Kidney (tissue), 14 donors: ENCODE measurements around the gene PHC1. TPM values are rescaled to one million over a fixed set of nuclear protein-coding genes. Genes with fewer than 3 reads are reported as not detected.

Experiments
- DNase-seq, 5 donors: peaks; one replicate each; pipeline ENCODE4 v3.0.0-alpha.2; 2013 to 2020
- FAIRE-seq: peaks from 2 replicates; lab custom pipeline; 2012; peaks lifted over from hg19 to GRCh38; lab: Jason Lieb, UNC
- H3K27ac ChIP-seq, 2 donors: one replicate each; pipeline ENCODE4 v1.7.0; 2013; ENCODE audit warnings: low read depth in 2 of 2, low read length in 2 of 2, inconsistent platforms in 1 of 2
- H3K27me3 ChIP-seq: one replicate; pipeline ENCODE4 v1.7.1; 2013; ENCODE audit warnings: low read length, inconsistent platforms; ENCODE audit not compliant: control insufficient read depth, insufficient read depth
- H3K36me3 ChIP-seq, 3 donors: one replicate each; pipeline versions ENCODE4 v1.7.0 to v1.7.1; 2013; ENCODE audit warnings: low read length in 3 of 3, control low read depth in 1 of 3, inconsistent platforms in 1 of 3; ENCODE audit not compliant: insufficient read depth in 3 of 3, control insufficient read depth in 2 of 3
- H3K4me1 ChIP-seq, 3 donors: one replicate each; pipeline versions ENCODE4 v1.7.0 to v1.7.1; 2013; ENCODE audit warnings: low read length in 3 of 3, inconsistent platforms in 1 of 3, low read depth in 1 of 3; ENCODE audit not compliant: control insufficient read depth in 2 of 3, insufficient read depth in 2 of 3
- H3K4me3 ChIP-seq, 3 donors: one replicate each; pipeline versions ENCODE4 v1.7.0 to v1.8.1; 2013; ENCODE audit warnings: low read length in 3 of 3, control low read depth in 1 of 3, inconsistent platforms in 1 of 3
- H3K9ac ChIP-seq, 3 donors: one replicate each; pipeline versions ENCODE4 v1.7.0 to v1.7.1; 2013; ENCODE audit warnings: low read length in 3 of 3, control low read depth in 1 of 3, inconsistent platforms in 1 of 3
- H3K9me3 ChIP-seq, 3 donors: one replicate each; pipeline versions ENCODE4 v1.7.0 to v1.7.1; 2013; ENCODE audit warnings: low read length in 3 of 3, control low read depth in 1 of 3, inconsistent platforms in 1 of 3; ENCODE audit not compliant: control insufficient read depth in 2 of 3, insufficient read depth in 1 of 3
- intact Hi-C: fragments of 100-400 bp; cut with DNase I; formaldehyde crosslinking; loops from one replicate; pipeline ENCODE4 v1.11.1; 2022
- polyA plus RNA-seq: library from polyadenylated mRNA; stranded (reverse); fragments of 350-450 nt; fragmentation: Illumina TruSeq; extraction: RNeasy Lipid Tissue Mini Kit (QIAGEN cat#74804); gene quantifications from one replicate; pipeline ENCODE4 v1.2.3, GENCODE V29; 2014; ENCODE audit warnings: low read depth, low replicate concordance; ENCODE audit not compliant: insufficient read depth
- total RNA-seq: library from RNA; stranded (reverse); fragmentation: NEBNext Ultra II Directional; extraction: Animal tissue kit (Norgen Biotek cat#: 25700); gene quantifications from one replicate; pipeline ENCODE4 v1.2.1, GENCODE V29; 2021
- TF ChIP-seq, protein P1 (sequence below): IDR thresholded peaks from 3 replicates; pipeline ENCODE4 v1.5.1; 2012; ENCODE audit warnings: mild to moderate bottlenecking, moderate library complexity, borderline replicate concordance; ENCODE audit not compliant: insufficient read depth; ENCODE audit errors: extremely low read depth
- donor health status: control.
- donor health status: control.
- donor health status: control.
- donor health status: control.
- donor health status: control.
- donor health status: DM: yes; HTN: yes; CAD: no.
- donor health status: Normal renal cell carcinoma (clear cell type).

The PHC1 gene
- total and polyA plus RNA-seq, 2 donors from 2014 or later: 12.5 to 41.0 TPM

- Histone ChIP-seq H3K36me3 (no peaks in the 10 kb centered on the region), H3K9ac (no peak overlapping the region), H3K27me3 (no peaks in the 10 kb centered on the region), H3K4me3 (no peak overlapping the region), H3K4me1 (no peaks in the 10 kb centered on the region), H3K27ac (no peak overlapping the region), H3K9me3 (no peaks in the 10 kb centered on the region)
- FAIRE-seq (no peak), DNase-seq (no peak)
- intact Hi-C loops: no loop called here
- TF ChIP-seq, protein P1, sequence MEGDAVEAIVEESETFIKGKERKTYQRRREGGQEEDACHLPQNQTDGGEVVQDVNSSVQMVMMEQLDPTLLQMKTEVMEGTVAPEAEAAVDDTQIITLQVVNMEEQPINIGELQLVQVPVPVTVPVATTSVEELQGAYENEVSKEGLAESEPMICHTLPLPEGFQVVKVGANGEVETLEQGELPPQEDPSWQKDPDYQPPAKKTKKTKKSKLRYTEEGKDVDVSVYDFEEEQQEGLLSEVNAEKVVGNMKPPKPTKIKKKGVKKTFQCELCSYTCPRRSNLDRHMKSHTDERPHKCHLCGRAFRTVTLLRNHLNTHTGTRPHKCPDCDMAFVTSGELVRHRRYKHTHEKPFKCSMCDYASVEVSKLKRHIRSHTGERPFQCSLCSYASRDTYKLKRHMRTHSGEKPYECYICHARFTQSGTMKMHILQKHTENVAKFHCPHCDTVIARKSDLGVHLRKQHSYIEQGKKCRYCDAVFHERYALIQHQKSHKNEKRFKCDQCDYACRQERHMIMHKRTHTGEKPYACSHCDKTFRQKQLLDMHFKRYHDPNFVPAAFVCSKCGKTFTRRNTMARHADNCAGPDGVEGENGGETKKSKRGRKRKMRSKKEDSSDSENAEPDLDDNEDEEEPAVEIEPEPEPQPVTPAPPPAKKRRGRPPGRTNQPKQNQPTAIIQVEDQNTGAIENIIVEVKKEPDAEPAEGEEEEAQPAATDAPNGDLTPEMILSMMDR: no peak
These were observed 46.5 kb upstream of the PHC1 start for GRCh38 chr12:8867786-8868185.

GRCh38 chr12:8870586-8870985 lies 43.7 kb upstream of the PHC1 start:
- Histone ChIP-seq H3K9me3 (no peaks in the 10 kb centered on the region), H3K4me3 (no peak overlapping the region), H3K27ac (no peak overlapping the region), H3K4me1 (no peaks in the 10 kb centered on the region), H3K36me3 (no peaks in the 10 kb centered on the region), H3K27me3 (no peaks in the 10 kb centered on the region), H3K9ac (no peak overlapping the region)
- FAIRE-seq: no peak
- intact Hi-C loops: no loop called here
- TF ChIP-seq, protein P1: no peak
- DNase-seq: no peak

- H3K4me1 ChIP-seq: no peaks in the 10 kb centered on the region
- no peak for DNase-seq
- H3K9ac ChIP-seq: no peak overlapping the region
- TF ChIP-seq, protein P1: no peak
- no peak overlapping the region for H3K4me3 ChIP-seq
- H3K9me3 ChIP-seq: no peaks in the 10 kb centered on the region
- no peaks in the 10 kb centered on the region for H3K36me3 ChIP-seq
- no peak for FAIRE-seq
- intact Hi-C loops: no loop called here
- H3K27me3 ChIP-seq: no peaks in the 10 kb centered on the region
- H3K27ac ChIP-seq: no peak overlapping the region
These were observed 43.2 kb upstream of the PHC1 start for GRCh38 chr12:8871068-8871467.

GRCh38 chr12:8876887-8877286 lies 37.4 kb upstream of the PHC1 start:
- TF ChIP-seq, protein P1: no peak
- H3K4me3 ChIP-seq: no peak overlapping the region
- DNase-seq (no peak), FAIRE-seq (no peak)
- no peak overlapping the region for H3K9ac ChIP-seq
- H3K9me3 ChIP-seq: no peaks in the 10 kb centered on the region
- intact Hi-C loops: no loop called here
- no peak overlapping the region for H3K27ac ChIP-seq
- no peaks in the 10 kb centered on the region for H3K36me3 ChIP-seq
- H3K4me1 ChIP-seq: no peaks in the 10 kb centered on the region
- no peaks in the 10 kb centered on the region for H3K27me3 ChIP-seq
